Stimulated activated naive CD4-positive, alpha-beta T cell (primary cell): ENCODE results near the gene EBF4.
"Not testable (repeated sequence)": the region's sequence is repeated elsewhere in the genome, so short reads cannot be mapped to it uniquely, and the experiment has no call there.

Experiments
- DNase-seq, 6 experiments: peaks; one replicate each; lab custom pipeline; 2025; lab: John Stamatoyannopoulos, UW

The EBF4 gene

GRCh38 chr20:2672446-2672845, 20.1 kb upstream of the EBF4 start:
- no peak for DNase-seq

- DNase-seq = no peak
Observed at GRCh38 chr20:2673453-2673852, 19.1 kb upstream of the EBF4 start.

GRCh38 chr20:2680046-2680445, 12.5 kb upstream of the EBF4 start:
- DNase-seq = no peak

DNA sequence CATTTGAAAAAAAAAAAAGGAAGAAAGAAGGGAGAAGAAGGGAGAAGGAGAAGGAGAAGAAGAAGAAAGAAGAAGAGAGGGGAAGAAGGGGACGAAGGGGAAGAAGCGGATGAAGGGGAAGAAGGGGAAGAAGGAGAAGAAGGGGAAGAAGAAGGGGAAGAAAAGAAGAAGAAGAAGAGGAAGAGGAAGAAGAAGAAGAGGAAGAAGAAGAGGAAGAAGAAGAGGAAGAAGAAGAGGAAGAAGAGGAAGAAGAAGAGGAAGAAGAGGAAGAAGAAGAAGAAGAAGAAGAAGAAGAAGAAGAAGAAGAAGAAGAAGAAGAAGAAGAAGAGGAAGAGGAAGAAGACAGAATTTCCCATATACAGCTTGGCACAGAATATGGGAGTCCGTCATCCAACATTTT, 10.5 kb upstream of the EBF4 start:
- DNase-seq = not testable (repeated sequence)

DNA sequence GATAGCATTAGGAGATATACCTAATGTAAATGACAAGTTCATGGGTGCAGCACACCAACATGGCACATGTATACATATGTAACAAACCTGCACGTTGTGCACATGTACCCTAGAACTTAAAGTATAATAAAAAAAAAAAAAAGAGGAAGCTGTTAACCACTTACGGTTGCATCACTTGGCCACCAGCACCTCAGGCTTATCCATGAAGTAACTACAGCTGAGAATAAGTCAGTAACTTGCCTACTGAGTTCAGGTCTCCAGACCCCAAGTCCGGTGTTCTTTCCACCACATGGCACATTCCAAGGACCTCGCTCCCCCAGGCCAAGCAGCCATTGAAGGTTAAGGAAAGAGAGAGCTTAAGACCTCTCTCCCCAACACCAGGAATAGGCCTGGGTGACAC, 7.8 kb upstream of the EBF4 start:
- DNase-seq = not testable (repeated sequence)

DNA sequence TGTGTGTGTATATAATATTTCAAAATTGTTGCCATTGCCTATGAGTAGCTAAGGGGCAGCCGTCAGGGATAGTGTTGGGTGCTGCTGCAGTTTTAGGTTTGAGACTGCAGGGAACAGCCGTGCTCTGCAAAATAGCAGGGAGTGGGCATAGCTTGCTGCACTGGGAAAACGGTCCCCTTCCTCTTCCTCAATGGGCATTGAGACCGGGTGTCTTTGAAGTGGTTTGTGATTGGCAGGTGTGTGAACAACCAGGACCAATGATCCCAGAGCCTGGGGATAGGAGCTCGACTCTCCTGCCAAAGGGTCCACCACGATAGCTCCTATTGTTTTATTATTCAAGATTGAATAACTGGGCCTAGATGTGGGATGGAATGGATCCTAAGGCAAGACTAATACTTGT, 5.1 kb upstream of the EBF4 start:
- DNase-seq = no peak

- peak; percentile 63 to 85 (median 69) for DNase-seq
Observed at GRCh38 chr20:2688041-2688591, 4.5 kb upstream of the EBF4 start.

- no peak for DNase-seq
Observed at GRCh38 chr20:2690213-2690612, 2.4 kb upstream of the EBF4 start.

DNA sequence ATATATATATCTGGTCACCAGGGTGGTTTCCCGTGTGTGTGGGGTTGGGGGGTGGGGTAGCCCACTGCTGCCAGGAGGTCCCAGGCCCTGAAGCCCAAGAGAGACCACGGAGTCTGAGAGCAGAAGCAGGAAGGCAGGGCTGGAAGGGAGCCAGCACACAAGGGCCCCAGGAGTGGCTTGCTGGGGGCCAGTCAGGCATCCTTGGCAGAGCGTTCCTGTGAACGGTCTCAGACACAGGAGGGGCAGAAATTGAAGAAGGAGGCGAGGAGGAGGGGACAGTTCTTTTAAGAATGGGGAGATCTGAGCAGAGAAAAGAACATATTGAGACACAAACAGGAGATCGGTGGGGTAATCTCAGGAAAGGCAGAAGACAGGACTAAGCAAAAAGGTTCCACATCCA, 1.9 kb upstream of the EBF4 start:
- DNase-seq = no peak

GRCh38 chr20:2691127-2691526, 1.5 kb upstream of the EBF4 start:
- no peak for DNase-seq

GRCh38 chr20:2691663-2692035, 931 bp upstream of the EBF4 start:
- DNase-seq = no peak

GRCh38 chr20:2692886-2693285, 306 bp downstream of the EBF4 start:
- DNase-seq = peak in 3 of 6 experiments; percentile 22 to 47 (median 27)

- peak; percentile 24 to 47 (median 41) for DNase-seq
Observed at GRCh38 chr20:2693286-2694007, 867 bp downstream of the EBF4 start.

GRCh38 chr20:2694008-2694471, 1.5 kb downstream of the EBF4 start:
- no peak for DNase-seq

DNA sequence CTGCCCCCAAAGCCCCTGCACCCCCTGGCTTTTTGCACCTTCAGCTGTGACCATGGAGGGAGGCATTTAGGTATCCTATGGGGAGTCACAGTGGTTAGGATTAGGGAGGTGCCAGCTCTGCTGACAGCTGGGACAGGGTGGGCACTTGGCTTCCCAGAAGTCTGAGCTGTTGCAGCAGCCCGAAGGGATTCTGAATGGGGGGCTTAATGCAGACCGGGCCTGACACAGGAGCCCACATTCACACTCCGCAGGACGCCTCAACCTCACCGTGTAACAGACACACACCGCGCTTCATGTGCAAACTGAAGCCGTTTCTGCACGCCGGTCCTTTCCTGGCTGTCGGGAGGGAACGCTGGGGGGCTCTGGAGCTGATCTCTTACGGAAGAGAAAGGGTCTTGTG, 1.9 kb downstream of the EBF4 start:
- no peak for DNase-seq

GRCh38 chr20:2695206-2695983, 2.8 kb downstream of the EBF4 start:
- no peak for DNase-seq

GRCh38 chr20:2695984-2696525, 3.5 kb downstream of the EBF4 start:
- not testable (repeated sequence) for DNase-seq

- DNase-seq = no peak
Observed at GRCh38 chr20:2696646-2697045, 4.1 kb downstream of the EBF4 start.

- no peak for DNase-seq
Observed at GRCh38 chr20:2697768-2698167, 5.2 kb downstream of the EBF4 start.

DNA sequence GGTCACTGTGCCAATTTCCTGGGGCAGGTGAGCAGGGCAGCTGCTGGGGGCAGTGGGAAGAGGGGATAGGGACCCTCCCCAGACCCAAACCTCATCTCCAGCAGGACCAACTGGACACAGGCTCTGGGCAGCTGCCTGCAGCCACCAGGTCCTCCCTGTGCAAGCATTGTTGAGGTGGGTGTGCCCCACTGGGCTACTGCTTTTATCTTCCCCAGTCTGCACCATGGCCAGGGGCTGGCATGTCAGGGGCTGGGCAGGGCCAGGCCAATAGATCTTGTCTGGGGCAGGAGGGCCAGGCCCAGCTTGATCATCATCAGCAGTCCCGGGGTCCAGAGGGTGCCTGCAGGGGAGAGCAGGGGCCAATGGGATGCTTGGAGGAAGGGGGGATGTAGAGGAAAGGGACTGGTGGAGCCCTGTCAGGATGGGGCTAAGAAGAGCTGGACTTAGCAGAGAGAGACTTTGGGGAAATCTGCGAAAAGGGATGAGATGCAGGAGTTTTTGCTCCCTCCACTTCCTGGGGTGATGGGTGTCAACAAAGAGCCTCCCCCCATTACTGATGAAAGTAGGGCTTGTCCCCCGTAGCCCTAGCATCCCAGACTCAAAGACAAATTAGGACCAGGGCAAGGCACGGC, 5.7 kb downstream of the EBF4 start:
- DNase-seq = no peak

DNA sequence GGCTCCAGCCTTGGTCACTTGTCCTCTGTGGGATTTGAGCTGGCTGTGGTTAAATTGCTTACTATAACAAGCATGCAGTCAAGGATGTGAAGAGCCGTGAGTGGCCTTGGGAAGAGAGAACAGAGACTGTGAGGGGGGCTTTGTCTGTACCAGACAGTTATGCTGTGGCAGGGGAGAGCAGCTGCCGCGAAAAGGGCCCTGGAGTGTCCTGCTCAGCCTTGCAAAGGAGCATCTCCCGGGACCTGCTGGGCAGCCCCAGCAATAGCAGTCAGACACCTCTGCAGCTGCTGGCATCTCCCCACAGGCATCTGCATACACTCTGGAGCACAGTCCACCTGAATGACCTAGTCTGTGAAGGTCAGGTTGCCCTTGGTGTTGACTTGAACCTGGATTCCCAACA, 6.3 kb downstream of the EBF4 start:
- no peak for DNase-seq

DNA sequence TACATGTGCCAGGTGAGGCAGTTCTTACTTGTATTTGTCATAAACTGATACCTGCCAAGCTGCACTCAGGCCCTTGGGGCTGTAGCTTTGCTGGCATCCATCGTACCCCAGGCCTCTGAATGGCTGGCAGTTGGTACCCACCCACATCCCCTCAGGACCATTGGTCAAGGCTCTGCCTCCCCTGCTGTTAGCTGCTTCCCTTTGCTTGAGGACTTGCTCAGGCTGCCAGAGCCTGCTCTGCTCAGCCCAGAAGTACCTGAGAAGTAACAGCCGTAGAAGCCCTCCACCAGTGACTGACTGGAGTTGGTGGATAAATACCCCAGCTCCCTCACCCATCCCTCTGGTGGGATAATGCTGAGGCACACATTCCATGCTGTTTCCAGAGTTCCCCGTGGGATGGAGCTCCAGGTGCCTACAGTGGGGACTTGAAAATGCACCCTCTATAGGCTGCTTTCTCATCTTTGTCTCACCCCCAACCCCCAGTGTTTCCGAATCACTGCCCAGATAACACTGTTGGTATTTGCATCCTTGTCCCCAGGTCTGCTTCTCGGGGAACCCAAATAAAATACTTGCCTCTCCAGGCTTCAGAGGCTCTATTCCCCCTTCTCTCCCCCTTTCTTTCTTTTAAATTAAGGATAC, 7.3 kb downstream of the EBF4 start:
- DNase-seq = no peak
